Inflammatory macrophage treated with lipopolysaccharide for 4 hours (primary cell): ENCODE results near the gene ARL14EPL.
"Not testable (repeated sequence)": the region's sequence is repeated elsewhere in the genome, so short reads cannot be mapped to it uniquely, and the experiment has no call there.

Source experiments
- DNase-seq: peaks from one replicate; pipeline ENCODE4 v3.0.0-alpha.2; 2020

Gene ARL14EPL

DNA sequence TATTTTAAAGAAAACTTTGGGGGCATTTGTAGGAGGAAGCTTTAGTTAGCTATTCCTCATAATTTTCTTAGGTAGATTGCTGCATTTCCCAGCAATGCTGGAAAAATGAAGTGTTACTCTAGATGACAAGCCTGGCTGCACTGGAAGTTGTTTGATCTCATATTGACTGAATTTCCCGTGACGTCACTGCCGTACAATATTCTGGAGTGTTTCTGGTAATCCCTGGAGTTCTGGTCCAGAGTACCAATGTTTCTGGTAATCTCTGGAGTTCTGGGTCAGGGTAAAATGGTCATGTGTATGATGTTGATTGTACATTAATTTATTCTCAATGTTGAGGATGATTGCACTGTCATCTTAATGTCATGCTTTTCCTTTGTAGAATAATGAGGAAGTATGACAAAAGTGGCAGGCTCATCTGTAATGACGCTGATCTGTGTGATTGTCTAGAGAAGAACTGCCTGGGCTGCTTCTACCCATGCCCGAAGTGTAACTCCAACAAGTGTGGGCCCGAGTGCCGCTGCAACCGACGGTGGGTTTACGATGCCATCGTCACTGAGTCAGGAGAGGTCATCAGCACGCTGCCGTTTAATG lies 26.2 kb downstream of the ARL14EPL start:
- peak; percentile 19 for DNase-seq

DNA sequence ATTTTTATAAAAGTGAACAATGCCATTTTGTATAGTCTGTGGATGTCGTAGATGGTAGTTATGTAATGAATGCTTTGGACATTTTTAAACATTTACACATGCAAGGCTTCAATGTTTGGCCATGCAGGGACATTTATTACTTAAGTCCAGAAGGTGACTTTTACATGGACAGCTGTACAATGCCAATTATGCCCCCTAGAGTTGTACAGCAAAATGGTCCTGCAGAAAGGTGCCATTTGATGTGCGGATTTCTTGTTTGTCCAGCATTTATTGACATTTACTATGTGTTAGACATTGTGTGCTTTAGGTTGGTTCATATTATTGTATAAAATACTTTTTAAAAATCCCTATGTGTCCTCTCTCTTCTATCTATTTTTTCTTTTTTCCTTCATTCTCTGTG lies 30.1 kb downstream of the ARL14EPL start:
- DNase-seq, result no peak

GRCh38 chr5:116063950-116064349 lies 31.7 kb downstream of the ARL14EPL start:
- no peak for DNase-seq

GRCh38 chr5:116068028-116068632 lies 35.9 kb downstream of the ARL14EPL start:
- peak; percentile 58 for DNase-seq

DNA sequence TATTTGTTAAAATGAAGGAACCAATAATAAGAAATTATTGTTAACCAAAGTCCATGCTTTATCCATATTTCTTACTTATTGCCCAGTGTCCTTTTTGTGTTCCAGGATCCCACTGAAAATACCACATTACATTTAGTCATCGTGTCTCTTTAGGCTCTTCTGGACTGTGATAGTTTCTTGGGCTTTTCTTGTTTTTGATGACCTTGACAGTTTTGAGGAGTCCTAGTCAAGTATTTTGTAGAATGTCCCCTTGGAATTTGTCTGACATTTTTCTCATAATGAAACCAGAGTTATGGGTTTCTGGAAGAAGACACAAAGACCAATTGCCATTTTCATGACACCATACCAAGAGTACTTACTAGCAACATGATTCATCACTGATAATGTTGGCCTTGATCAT lies 38.9 kb downstream of the ARL14EPL start:
- no peak for DNase-seq

DNA sequence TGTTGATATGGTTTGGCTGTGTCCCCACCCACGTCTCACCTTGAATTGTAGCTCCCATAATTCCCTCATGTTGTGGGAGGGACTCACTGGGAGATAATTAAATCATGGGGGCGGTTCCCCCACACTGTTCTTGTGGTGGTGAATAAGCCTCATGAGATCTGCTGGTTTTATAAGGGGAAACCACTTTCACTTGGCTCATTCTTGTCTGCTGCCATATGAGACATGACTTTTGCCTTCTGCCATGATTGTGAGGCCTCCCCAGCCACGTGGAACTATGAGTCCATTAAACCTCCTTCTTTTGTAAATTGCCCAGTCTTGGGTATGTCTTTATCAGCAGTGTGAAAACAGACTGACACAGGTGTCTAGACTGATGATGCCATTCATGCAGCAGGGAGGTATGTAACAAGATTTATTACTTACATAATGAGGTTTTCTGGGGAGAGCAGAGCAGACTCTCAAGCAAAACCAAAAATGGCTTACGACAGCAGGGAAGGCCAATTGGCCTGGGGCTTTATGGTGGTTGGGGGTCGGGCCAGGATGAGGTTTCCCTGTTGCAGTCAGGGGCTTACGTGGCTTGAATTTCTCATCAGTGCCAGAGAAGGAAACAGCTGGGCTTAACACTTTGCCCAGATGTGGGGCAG lies 43.0 kb downstream of the ARL14EPL start:
- peak; percentile 27 for DNase-seq

GRCh38 chr5:116076496-116076895 lies 44.2 kb downstream of the ARL14EPL start:
- DNase-seq, result peak; percentile 86

- DNase-seq, result no peak
Measured at GRCh38 chr5:116078199-116078598, 45.9 kb downstream of the ARL14EPL start.

DNA sequence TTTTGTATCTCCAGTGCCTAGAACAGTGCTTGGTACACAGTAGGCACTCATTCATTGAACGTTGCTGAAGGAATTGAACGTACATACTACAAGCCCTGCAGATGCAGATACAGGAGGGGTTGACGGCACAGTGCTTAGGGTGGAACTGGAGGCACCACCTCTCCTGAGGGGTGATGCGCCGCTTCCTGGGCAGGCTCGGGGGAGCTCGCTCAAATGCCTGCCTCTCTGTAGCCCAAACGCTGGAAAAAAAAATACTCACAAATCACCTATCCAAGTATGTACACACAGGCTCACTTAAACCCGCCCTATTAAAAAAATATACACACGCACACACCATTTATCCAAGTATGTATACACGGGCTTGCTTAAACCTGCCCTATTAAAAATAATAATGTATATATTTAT lies 52.0 kb downstream of the ARL14EPL start:
- no peak for DNase-seq

DNA sequence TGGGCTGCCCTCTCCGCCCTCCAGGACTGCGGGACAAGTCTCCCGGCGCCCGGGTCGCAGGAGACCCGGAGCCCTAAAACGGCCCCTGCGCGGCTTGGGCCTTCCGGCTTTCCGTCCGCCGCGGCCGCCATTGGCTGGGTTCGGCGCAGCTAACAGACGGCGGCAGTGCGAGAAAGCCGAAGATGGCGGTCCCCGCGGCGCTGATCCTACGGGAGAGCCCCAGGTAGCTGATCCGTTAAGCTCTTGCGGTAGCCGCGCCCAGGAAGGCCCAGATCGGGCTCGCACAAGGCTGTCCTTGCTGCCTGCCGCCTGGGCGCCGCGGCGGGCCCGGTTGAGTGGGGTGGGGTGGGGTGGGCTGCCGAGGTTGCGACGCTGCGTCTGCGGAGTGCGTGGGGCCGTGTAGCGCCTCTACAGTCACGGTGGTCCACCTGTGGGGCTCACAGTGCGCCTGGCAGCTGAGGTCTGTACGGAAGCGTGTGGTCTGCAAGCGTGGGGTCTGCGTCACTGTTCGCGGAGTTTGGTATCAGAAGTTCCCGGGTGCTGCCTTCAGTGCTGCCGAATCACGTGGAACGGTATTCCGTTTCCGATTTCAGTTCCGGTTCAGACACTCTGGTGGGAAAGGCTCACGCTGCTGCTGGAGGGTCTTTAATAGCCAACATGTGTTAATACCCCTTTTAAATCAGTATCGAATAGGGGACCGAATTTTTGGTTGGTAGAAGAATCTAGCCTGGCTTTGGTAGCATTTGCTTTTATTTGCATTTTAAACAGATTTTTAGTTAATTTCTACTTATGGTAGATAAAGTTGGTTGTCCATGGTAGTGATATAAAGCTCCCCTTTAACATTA lies 52.8 kb downstream of the ARL14EPL start, which contains the start of gene COMMD10:
Gene COMMD10, plus strand, starts transcription at position 155 of the 845 bp plus-strand sequence.
- DNase-seq, result peak; percentile 79

DNA sequence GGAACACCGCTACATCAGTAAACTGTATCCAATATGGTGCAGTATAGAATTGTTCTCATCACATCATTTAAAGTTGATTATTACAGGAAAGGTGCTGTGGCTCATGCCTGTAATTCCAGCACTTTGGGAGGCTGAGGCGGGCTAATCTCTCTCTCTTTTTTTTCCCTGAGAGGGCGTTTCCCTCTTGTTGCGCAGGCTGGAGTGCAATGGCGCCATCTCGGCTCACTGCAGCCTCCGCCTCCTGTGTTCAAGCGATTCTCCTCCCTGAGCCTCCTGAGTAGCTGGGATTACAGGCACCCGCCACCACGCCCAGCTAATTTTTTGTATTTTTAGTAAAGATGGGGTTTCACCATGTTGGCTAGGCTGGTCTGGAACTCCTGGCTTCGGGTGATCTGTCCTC lies 54.0 kb downstream of the ARL14EPL start:
- DNase-seq, result not testable (repeated sequence)

DNA sequence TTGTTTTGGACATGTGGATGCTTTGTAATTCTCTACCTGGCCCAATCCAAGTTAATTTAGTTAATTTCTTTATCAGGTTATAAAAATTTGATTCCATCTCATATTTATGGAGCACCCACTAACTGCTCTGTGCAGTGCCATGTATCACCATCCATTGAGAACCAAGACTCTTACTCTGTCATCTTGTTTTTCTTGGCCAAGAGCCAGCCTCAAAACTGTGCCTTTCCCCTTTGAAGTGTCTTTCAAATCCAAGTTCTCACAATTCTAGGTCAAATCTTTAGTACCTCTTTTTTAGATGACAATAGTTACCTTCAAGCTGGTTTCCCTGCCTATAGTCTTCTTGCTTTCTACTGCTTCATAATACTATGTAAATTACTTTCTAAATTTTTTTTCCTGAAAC lies 55.8 kb downstream of the ARL14EPL start:
- no peak for DNase-seq

GRCh38 chr5:116090302-116090701 lies 58.0 kb downstream of the ARL14EPL start:
- no peak for DNase-seq

- DNase-seq, result peak; percentile 15
Measured at GRCh38 chr5:116091416-116091815, 59.1 kb downstream of the ARL14EPL start.

- no peak for DNase-seq
Measured at GRCh38 chr5:116097301-116097700, 65.0 kb downstream of the ARL14EPL start.

- DNase-seq, result no peak
Measured at GRCh38 chr5:116098998-116099397, 66.7 kb downstream of the ARL14EPL start.

DNA sequence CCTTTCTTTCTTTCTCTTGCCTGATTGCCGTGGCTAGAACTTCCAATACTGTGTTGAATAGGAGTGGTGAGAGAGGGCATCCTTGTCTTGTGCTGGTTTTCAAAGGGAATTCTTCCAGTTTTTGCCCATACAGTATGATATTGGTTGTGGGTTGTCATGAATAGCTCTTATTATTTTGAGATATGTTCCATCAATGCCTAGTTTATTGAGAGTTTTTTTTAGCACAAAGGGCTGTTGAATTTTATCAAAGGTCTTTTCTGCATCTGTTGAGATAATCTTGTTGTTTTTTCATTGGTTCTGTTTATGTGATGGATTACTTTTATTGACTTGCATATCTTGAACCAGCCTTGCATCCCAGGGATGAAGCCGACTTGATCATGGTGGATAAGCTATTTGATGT lies 72.7 kb downstream of the ARL14EPL start:
- not testable (repeated sequence) for DNase-seq
